Cardiac muscle cell (in vitro differentiated cells and primary cell): ENCODE measurements around the gene CSMD2. TPM values are rescaled to one million over a fixed set of nuclear protein-coding genes. Genes with fewer than 3 reads are reported as not detected.

Source experiments
- DNase-seq, 2 donors: peaks; one replicate each; pipeline versions ENCODE4 v3.0.0 to v3.0.0-alpha.2; 2010 to 2017; ENCODE audit warnings: low read depth in 1 of 2, low spot score in 1 of 2
- H3K27ac ChIP-seq: fragments of 200-600 bp; sonication (generic); 2 replicates; pipeline ENCODE4 v1.5.1; 2016
- H3K27me3 ChIP-seq: fragments of 200-600 bp; sonication (generic); 2 replicates; pipeline ENCODE4 v1.6.0; 2016; ENCODE audit warnings: control low read depth
- H3K36me3 ChIP-seq: fragments of 200-600 bp; sonication (generic); 2 replicates; pipeline ENCODE4 v1.5.1; 2016; ENCODE audit warnings: control low read depth
- H3K4me1 ChIP-seq: fragments of 200-600 bp; sonication (generic); 2 replicates; pipeline ENCODE4 v1.8.1; 2017; ENCODE audit warnings: low read depth, mild to moderate bottlenecking, mixed run types
- H3K4me3 ChIP-seq: fragments of 200-600 bp; sonication (generic); 2 replicates; pipeline ENCODE4 v1.5.1; 2016; ENCODE audit warnings: mild to moderate bottlenecking
- H3K9me3 ChIP-seq: fragments of 200-600 bp; sonication (generic); 2 replicates; pipeline ENCODE4 v1.5.1; 2017; ENCODE audit warnings: low read depth, mild to moderate bottlenecking, control low read depth
- CTCF ChIP-seq: IDR thresholded peaks from 2 replicates; pipeline ENCODE4 v1.5.1; 2012; ENCODE audit warnings: low read depth, mild to moderate bottlenecking, low read length
- polyA plus RNA-seq: library from polyadenylated mRNA; unstranded; fragments of >200 nt; fragmentation: Nextera tagmentation; extraction: Ambion mirVana; gene quantifications from 2 replicates; pipeline ENCODE4 v1.2.1, GENCODE V29; 2016
- total RNA-seq: library from RNA; depleted of rRNA; stranded (reverse); fragments of >200 nt; gene quantifications from 2 replicates; pipeline ENCODE4 v1.2.3, GENCODE V29; 2016

The CSMD2 gene
- 0.04 and 0.24 TPM in 2 replicates for total RNA-seq
- not detected in 2 replicates for polyA plus RNA-seq

- Histone ChIP-seq H3K27me3 (peaks cover 87% of the 10 kb centered on the region), H3K27ac (no peak within 1 kb of the TSS), H3K36me3 (no peaks in the 10 kb centered on the region), H3K4me3 (peak within 1 kb of the TSS; percentile 39), H3K9me3 (no peaks in the 10 kb centered on the region), H3K4me1 (peaks cover 17% of the 10 kb centered on the region)
- TF ChIP-seq CTCF: no peak
- peak; percentile 62 to 71 for DNase-seq
Measured at GRCh38 chr1:34164771-34165391, at the start of gene CSMD2. TSS of gene CSMD2 (minus strand) at chr1:34165230. CDS start at chr1:34165097, 133 bp downstream.

GRCh38 chr1:34213956-34214355 is 48.9 kb upstream of the CSMD2 start:
- no peaks in the 10 kb centered on the region for H3K27me3 ChIP-seq
- no peaks in the 10 kb centered on the region for H3K4me1 ChIP-seq
- H3K4me3 ChIP-seq: no peak overlapping the region
- H3K27ac ChIP-seq: no peak overlapping the region
- no peak for DNase-seq
- H3K36me3 ChIP-seq: no peaks in the 10 kb centered on the region
- no peak for TF ChIP-seq CTCF
- H3K9me3 ChIP-seq: no peaks in the 10 kb centered on the region

GRCh38 chr1:34212673-34213072 is 47.6 kb upstream of the CSMD2 start:
- Histone ChIP-seq H3K4me3 (no peak overlapping the region), H3K36me3 (no peaks in the 10 kb centered on the region), H3K27ac (no peak overlapping the region), H3K27me3 (no peaks in the 10 kb centered on the region), H3K4me1 (no peaks in the 10 kb centered on the region), H3K9me3 (no peaks in the 10 kb centered on the region)
- DNase-seq: no peak
- no peak for TF ChIP-seq CTCF

GRCh38 chr1:34199927-34200326 is 34.9 kb upstream of the CSMD2 start:
- H3K27ac ChIP-seq: no peak overlapping the region
- no peak overlapping the region for H3K4me3 ChIP-seq
- DNase-seq: no peak
- no peaks in the 10 kb centered on the region for H3K4me1 ChIP-seq
- no peak for TF ChIP-seq CTCF
- H3K36me3 ChIP-seq: no peaks in the 10 kb centered on the region
- H3K27me3 ChIP-seq: no peaks in the 10 kb centered on the region
- no peaks in the 10 kb centered on the region for H3K9me3 ChIP-seq

GRCh38 chr1:34192621-34193020 is 27.6 kb upstream of the CSMD2 start:
- Histone ChIP-seq H3K27me3 (peaks cover 9% of the 10 kb centered on the region), H3K4me1 (no peaks in the 10 kb centered on the region), H3K4me3 (no peak overlapping the region), H3K36me3 (no peaks in the 10 kb centered on the region), H3K27ac (no peak overlapping the region), H3K9me3 (no peaks in the 10 kb centered on the region)
- no peak for TF ChIP-seq CTCF
- no peak for DNase-seq
